A673 (cell line): Measurements from ENCODE around the gene NFIB.

Experiments
- EZH2 ChIP-seq: fragments of 200-600 bp; sonication (generic); IDR thresholded peaks from 2 replicates; pipeline ENCODE4 v1.6.1; 2017; ENCODE audit warnings: borderline replicate concordance, low read depth, mild to moderate bottlenecking, mixed read lengths, antibody characterized with exemption, low read length; ENCODE audit not compliant: poor library complexity, severe bottlenecking
- TF ChIP-seq, protein P1 (sequence below): fragments of 300-800, 200-600 bp; sonication (generic); conservative IDR thresholded peaks from 2 replicates; pipeline ENCODE4 v1.5.1; 2017; ENCODE audit warnings: low read depth, mild to moderate bottlenecking, antibody characterized with exemption, low read length, moderate library complexity, mixed read lengths

GRCh38 chr9:14283276-14283675 lies 30.7 kb downstream of the NFIB start:
- TF ChIP-seq, protein P1, sequence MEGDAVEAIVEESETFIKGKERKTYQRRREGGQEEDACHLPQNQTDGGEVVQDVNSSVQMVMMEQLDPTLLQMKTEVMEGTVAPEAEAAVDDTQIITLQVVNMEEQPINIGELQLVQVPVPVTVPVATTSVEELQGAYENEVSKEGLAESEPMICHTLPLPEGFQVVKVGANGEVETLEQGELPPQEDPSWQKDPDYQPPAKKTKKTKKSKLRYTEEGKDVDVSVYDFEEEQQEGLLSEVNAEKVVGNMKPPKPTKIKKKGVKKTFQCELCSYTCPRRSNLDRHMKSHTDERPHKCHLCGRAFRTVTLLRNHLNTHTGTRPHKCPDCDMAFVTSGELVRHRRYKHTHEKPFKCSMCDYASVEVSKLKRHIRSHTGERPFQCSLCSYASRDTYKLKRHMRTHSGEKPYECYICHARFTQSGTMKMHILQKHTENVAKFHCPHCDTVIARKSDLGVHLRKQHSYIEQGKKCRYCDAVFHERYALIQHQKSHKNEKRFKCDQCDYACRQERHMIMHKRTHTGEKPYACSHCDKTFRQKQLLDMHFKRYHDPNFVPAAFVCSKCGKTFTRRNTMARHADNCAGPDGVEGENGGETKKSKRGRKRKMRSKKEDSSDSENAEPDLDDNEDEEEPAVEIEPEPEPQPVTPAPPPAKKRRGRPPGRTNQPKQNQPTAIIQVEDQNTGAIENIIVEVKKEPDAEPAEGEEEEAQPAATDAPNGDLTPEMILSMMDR, result no peak
- no peak for TF ChIP-seq EZH2
